H1 (cell line): ENCODE measurements around the gene CEBPA. TPM values are rescaled to one million over a fixed set of nuclear protein-coding genes. Genes with fewer than 3 reads are reported as not detected.
"Not testable (repeated sequence)": the region's sequence is repeated elsewhere in the genome, so short reads cannot be mapped to it uniquely, and the experiment has no call there.

Experiments
- CTCF ChIA-PET: fragments of 300-600 bp; sonication (Branson Sonifier 250); formaldehyde crosslinking; loops from one replicate; lab custom pipeline; 2021; ENCODE audit not compliant: partially characterized antibody; lab: Charles Lee
- POLR2A ChIA-PET: fragments of 300-600 bp; sonication (Branson Sonifier 250); formaldehyde crosslinking; loops from one replicate; lab custom pipeline; 2021; ENCODE audit warnings: inconsistent platforms; ENCODE audit not compliant: partially characterized antibody; lab: Charles Lee
- DNase-seq, 2 experiments: peaks; one replicate each; pipeline versions ENCODE4 v3.0.0 to v3.0.0-alpha.2; 2010 to 2022; ENCODE audit warnings: low spot score in 2 of 2, low read depth in 1 of 2, mixed read lengths in 1 of 2
- FAIRE-seq: peaks from 2 replicates; lab custom pipeline; 2011; peaks lifted over from hg19 to GRCh38; lab: Jason Lieb, UNC
- H2AFZ ChIP-seq: 2 replicates; pipeline ENCODE4 v1.8.1; 2012; ENCODE audit warnings: low read length, inconsistent platforms
- H2AK5ac ChIP-seq: 2 replicates; pipeline ENCODE4 v1.6.1; 2013; ENCODE audit warnings: low read depth, low read length
- H2BK120ac ChIP-seq: replicated peaks from 2 replicates; pipeline ENCODE3; 2013; ENCODE audit warnings: low read depth, low read length, inconsistent platforms
- H2BK12ac ChIP-seq: 2 replicates; pipeline ENCODE4 v1.6.1; 2013; ENCODE audit warnings: low read depth, low read length
- H2BK15ac ChIP-seq: 2 replicates; pipeline ENCODE4 v1.6.1; 2013; ENCODE audit warnings: low read length
- H2BK20ac ChIP-seq: 2 replicates; pipeline ENCODE4 v1.6.1; 2013; ENCODE audit warnings: low read length
- H2BK5ac ChIP-seq: 2 replicates; pipeline ENCODE4 v1.6.1; 2013; ENCODE audit warnings: low read depth, low read length
- H3K14ac ChIP-seq: 2 replicates; pipeline ENCODE4 v1.6.1; 2013; ENCODE audit warnings: inconsistent platforms; ENCODE audit not compliant: insufficient read length
- H3K18ac ChIP-seq: 2 replicates; pipeline ENCODE4 v1.6.1; 2013; ENCODE audit warnings: low read length; ENCODE audit errors: extremely low read depth
- H3K23ac ChIP-seq: 2 replicates; pipeline ENCODE4 v1.6.1; 2013; ENCODE audit warnings: inconsistent platforms; ENCODE audit not compliant: insufficient read length
- H3K23me2 ChIP-seq: 2 replicates; pipeline ENCODE4 v1.6.1; 2013; ENCODE audit warnings: low read depth, low read length
- H3K27ac ChIP-seq: 2 replicates; pipeline ENCODE4 v1.6.1; 2011; ENCODE audit warnings: low read depth, low read length, inconsistent platforms
- H3K27me3 ChIP-seq, 4 experiments: replicated peaks in 1 of 4; 1 replicate in 1 of 4; 2 replicates in 3 of 4; pipeline versions ENCODE4 v1.6.1 to v1.8.1; 2011 to 2013; ENCODE audit warnings: low read length in 3 of 4, mild to moderate bottlenecking in 3 of 4, inconsistent platforms in 2 of 4, mixed read lengths in 2 of 4, moderate library complexity in 1 of 4; ENCODE audit not compliant: control insufficient read depth in 3 of 4, insufficient read depth in 3 of 4; ENCODE audit errors: extremely low read depth in 1 of 4
- H3K36me3 ChIP-seq, 4 experiments: 2 replicates each; pipeline versions ENCODE4 v1.6.1 to v1.8.1; 2011 to 2013; ENCODE audit warnings: mild to moderate bottlenecking in 4 of 4, low read length in 3 of 4, moderate library complexity in 2 of 4, control low read depth in 1 of 4, inconsistent platforms in 1 of 4; ENCODE audit not compliant: insufficient read depth in 4 of 4, control insufficient read depth in 2 of 4
- H3K4ac ChIP-seq: replicated peaks from 2 replicates; pipeline ENCODE3; 2013; ENCODE audit warnings: low read length, low read depth, mixed read lengths, inconsistent platforms; ENCODE audit not compliant: insufficient read length
- H3K4me1 ChIP-seq, 4 experiments: replicated peaks in 1 of 4; 1 replicate in 1 of 4; 2 replicates in 3 of 4; pipeline versions ENCODE4 v1.6.1 to v1.8.1; 2011 to 2013; ENCODE audit warnings: low read length in 3 of 4, inconsistent platforms in 2 of 4, mixed read lengths in 1 of 4; ENCODE audit not compliant: insufficient read depth in 4 of 4, control insufficient read depth in 3 of 4
- H3K4me2 ChIP-seq, 2 experiments: 2 replicates each; pipeline versions ENCODE4 v1.6.1 to v1.8.1; 2011 to 2013; ENCODE audit warnings: low read depth in 2 of 2, low read length in 2 of 2, control low read depth in 1 of 2, inconsistent platforms in 1 of 2, mild to moderate bottlenecking in 1 of 2; ENCODE audit not compliant: insufficient read depth in 1 of 2
- H3K4me3 ChIP-seq, 4 experiments: fragments of 200-600, 300-600 bp in 1 of 4; sonication (generic), shearing (Covaris generic), sonication (Bioruptor Twin) in 1 of 4; 2 replicates each; pipeline versions ENCODE4 v1.5.1 to v1.8.1; 2011 to 2016; ENCODE audit warnings: low read length in 4 of 4, low read depth in 3 of 4, control low read depth in 2 of 4, inconsistent platforms in 2 of 4, mild to moderate bottlenecking in 2 of 4, mixed read lengths in 1 of 4, moderate library complexity in 1 of 4; ENCODE audit not compliant: insufficient read depth in 2 of 4; ENCODE audit errors: extremely low read depth in 1 of 4
- H3K56ac ChIP-seq: replicated peaks from 2 replicates; pipeline ENCODE3; 2013; ENCODE audit warnings: low read depth, mild to moderate bottlenecking, mixed read lengths, low read length, inconsistent platforms; ENCODE audit not compliant: insufficient read length
- H3K79me1 ChIP-seq: 2 replicates; pipeline ENCODE4 v1.6.1; 2013; ENCODE audit warnings: low read depth, low read length, control low read depth
- H3K79me2 ChIP-seq, 2 experiments: 2 replicates each; pipeline versions ENCODE4 v1.6.1 to v1.8.1; 2012 to 2013; ENCODE audit warnings: low read length in 2 of 2, mild to moderate bottlenecking in 2 of 2, inconsistent platforms in 1 of 2; ENCODE audit not compliant: insufficient read depth in 2 of 2, control insufficient read depth in 1 of 2
- H3K9ac ChIP-seq, 4 experiments: replicated peaks in 1 of 4; 1 replicate in 1 of 4; 2 replicates in 3 of 4; pipeline versions ENCODE4 v1.6.1 to v1.8.1; 2011 to 2013; ENCODE audit warnings: low read depth in 3 of 4, low read length in 3 of 4, control low read depth in 2 of 4, mild to moderate bottlenecking in 2 of 4, moderate library complexity in 2 of 4, inconsistent platforms in 1 of 4; ENCODE audit errors: extremely low read depth in 1 of 4
- H3K9me3 ChIP-seq, 2 experiments: 2 replicates each; pipeline versions ENCODE4 v1.6.1 to v1.8.1; 2012 to 2013; ENCODE audit warnings: mild to moderate bottlenecking in 2 of 2, moderate library complexity in 2 of 2, control low read depth in 1 of 2, inconsistent platforms in 1 of 2, low read depth in 1 of 2, low read length in 1 of 2, mixed read lengths in 1 of 2; ENCODE audit not compliant: insufficient read depth in 2 of 2
- H4K20me1 ChIP-seq, 2 experiments: replicated peaks in 1 of 2; 2 replicates each; pipeline versions ENCODE3 to v1.8.1; 2011 to 2013; ENCODE audit warnings: inconsistent platforms in 2 of 2, low read length in 2 of 2, mild to moderate bottlenecking in 1 of 2; ENCODE audit not compliant: insufficient read depth in 2 of 2, control insufficient read depth in 1 of 2
- H4K5ac ChIP-seq: 2 replicates; pipeline ENCODE4 v1.6.1; 2013; ENCODE audit warnings: low read length, low read depth, mixed read lengths, inconsistent platforms; ENCODE audit not compliant: insufficient read length
- H4K8ac ChIP-seq: 2 replicates; pipeline ENCODE4 v1.8.0; 2013; ENCODE audit warnings: mild to moderate bottlenecking, moderate library complexity, low read length, inconsistent platforms; ENCODE audit not compliant: insufficient read depth; ENCODE audit errors: extremely low read depth
- H4K91ac ChIP-seq: replicated peaks from 2 replicates; pipeline ENCODE3; 2013; ENCODE audit warnings: low read length, mixed read lengths, inconsistent platforms; ENCODE audit not compliant: insufficient read length
- KDM1A ChIP-seq: fragments of 200-600, 300-600 bp; sonication (generic); IDR thresholded peaks from 2 replicates; pipeline ENCODE4 v1.7.1; 2016; ENCODE audit warnings: mild to moderate bottlenecking, low read length, borderline replicate concordance
- WGBS, 2 experiments: shearing (Covaris generic) in 1 of 2; methylation state at CpG; one replicate each; pipeline versions ENCODE4 v1.1.6 to v1.1.7; 2013 to 2015; ENCODE audit warnings: low lambda C conversion rate in 2 of 2, mixed read lengths in 2 of 2, inconsistent platforms in 1 of 2, low coverage in 1 of 2, missing lambda C conversion rate in 1 of 2; ENCODE audit not compliant: insufficient replicate concordance in 2 of 2, insufficient coverage in 1 of 2, insufficient read length in 1 of 2; ENCODE audit errors: extremely low coverage in 1 of 2, missing lambda C conversion rate in 1 of 2; 5-methylcytosine and 5-hydroxymethylcytosine counted together
- polyA plus RNA-seq, 7 experiments: library from polyadenylated mRNA; depleted of rRNA in 3 of 7; stranded (reverse) in 5 of 7; unstranded in 2 of 7; fragments of >200 nt in 5 of 7; fragments of 200-250 nt in 2 of 7; gene quantifications; 1 replicate in 5 of 7; 2 replicates in 1 of 7; 4 replicates in 1 of 7; pipeline versions ENCODE4 v1.2.1 to v1.2.3, GENCODE V29; 2011 to 2013; ENCODE audit warnings: missing spikeins in 2 of 7, mixed read lengths in 2 of 7
- total RNA-seq: library from RNA; stranded (reverse); fragmentation: NEBNext Ultra II Directional; extraction: Animal tissue kit (Norgen Biotek cat#: 25700); gene quantifications from 2 replicates; pipeline ENCODE4 v1.2.1, GENCODE V29; 2021

CEBPA gene
- total and polyA plus RNA-seq, 2 of the 8 experiments (the other 6 are each of a cell fraction or from before 2014, with no cell fraction given) = 2.0 to 2.7 TPM

DNA sequence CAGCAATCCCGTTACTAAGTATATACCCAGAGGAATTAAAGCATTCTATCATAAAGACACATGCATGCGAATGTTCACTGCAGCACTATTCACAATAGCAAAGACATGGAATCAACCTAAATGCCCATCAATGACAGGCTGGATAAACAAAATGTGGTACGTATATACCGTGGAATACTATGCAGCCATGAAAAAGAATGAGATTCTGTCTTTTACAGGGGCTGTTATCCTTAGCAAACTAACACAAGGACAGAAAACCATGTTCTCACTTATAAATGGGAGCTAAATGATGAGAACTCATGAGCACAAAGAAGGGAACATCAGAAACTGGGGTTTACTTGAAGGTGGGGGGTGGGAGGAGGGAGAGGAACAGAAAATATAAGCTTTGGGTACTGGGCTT is 10.5 kb upstream of the CEBPA start:
- not testable (repeated sequence) for H3K56ac ChIP-seq, H2AK5ac ChIP-seq, H4K20me1 ChIP-seq, DNase-seq, H3K27ac ChIP-seq, H3K4me1 ChIP-seq
- TF ChIP-seq KDM1A = peak; percentile 67; the same call in 1 of the 2 replicates
- TF ChIP-seq, all 59 proteins: peak for 1; not testable (repeated sequence) for 58
- H3K36me3 ChIP-seq, H3K9me3 ChIP-seq, H3K18ac ChIP-seq, H3K14ac ChIP-seq, H2BK20ac ChIP-seq, FAIRE-seq, H4K91ac ChIP-seq, H3K4ac ChIP-seq, H3K23me2 ChIP-seq, H2BK12ac ChIP-seq, H4K8ac ChIP-seq, H3K4me3 ChIP-seq, H3K4me2 ChIP-seq, H2BK15ac ChIP-seq, H2AFZ ChIP-seq, H3K9ac ChIP-seq, H2BK120ac ChIP-seq, H4K5ac ChIP-seq, H3K79me2 ChIP-seq, H2BK5ac ChIP-seq, H3K79me1 ChIP-seq, H3K27me3 ChIP-seq, H3K23ac ChIP-seq: not testable (repeated sequence)
- WGBS, 2 experiments = 88% methylated on average over 4 of the region's 4 CpGs; no CpG with 5 or more reads in 1 of the 2 experiments
- POLR2A ChIA-PET = interaction anchor here (0.6 to 2.8 kb wide), 4 partner anchors 10 to 61 kb away, joined by 4 to 7 read pairs (median 5); partner anchors contain the start of genes CEBPA and CEBPG
- CTCF ChIA-PET = interaction anchor here (0.6 to 1.6 kb wide), 8 partner anchors 9 to 394 kb away, joined by 3 to 7 read pairs (median 3); partner anchors contain the start of gene CEBPA
